Astrocyte of the cerebellum (primary cell): ENCODE data around the gene SMURF1.

Source experiments
- DNase-seq: peaks from one replicate; pipeline ENCODE4 v3.0.0-alpha.2; 2011; ENCODE audit warnings: low read depth
- H3K4me3 ChIP-seq: 2 replicates; pipeline ENCODE4 v1.5.1; 2011; ENCODE audit warnings: mild to moderate bottlenecking, low read depth, low read length, moderate library complexity
- in situ Hi-C: cut with HindIII; loops from 2 replicates; pipeline ENCODE4 v1.10.0; 2017; ENCODE audit warnings: low sequenced_read_pairs
- TF ChIP-seq, protein P1 (sequence below): IDR thresholded peaks from 2 replicates; pipeline ENCODE4 v1.5.1; 2012; ENCODE audit warnings: low read length, low read depth, moderate library complexity, mild to moderate bottlenecking; ENCODE audit errors: missing control alignments

The SMURF1 gene

GRCh38 chr7:99135938-99136337 is 8.0 kb downstream of the SMURF1 start:
- no peak overlapping the region for H3K4me3 ChIP-seq
- TF ChIP-seq, protein P1, sequence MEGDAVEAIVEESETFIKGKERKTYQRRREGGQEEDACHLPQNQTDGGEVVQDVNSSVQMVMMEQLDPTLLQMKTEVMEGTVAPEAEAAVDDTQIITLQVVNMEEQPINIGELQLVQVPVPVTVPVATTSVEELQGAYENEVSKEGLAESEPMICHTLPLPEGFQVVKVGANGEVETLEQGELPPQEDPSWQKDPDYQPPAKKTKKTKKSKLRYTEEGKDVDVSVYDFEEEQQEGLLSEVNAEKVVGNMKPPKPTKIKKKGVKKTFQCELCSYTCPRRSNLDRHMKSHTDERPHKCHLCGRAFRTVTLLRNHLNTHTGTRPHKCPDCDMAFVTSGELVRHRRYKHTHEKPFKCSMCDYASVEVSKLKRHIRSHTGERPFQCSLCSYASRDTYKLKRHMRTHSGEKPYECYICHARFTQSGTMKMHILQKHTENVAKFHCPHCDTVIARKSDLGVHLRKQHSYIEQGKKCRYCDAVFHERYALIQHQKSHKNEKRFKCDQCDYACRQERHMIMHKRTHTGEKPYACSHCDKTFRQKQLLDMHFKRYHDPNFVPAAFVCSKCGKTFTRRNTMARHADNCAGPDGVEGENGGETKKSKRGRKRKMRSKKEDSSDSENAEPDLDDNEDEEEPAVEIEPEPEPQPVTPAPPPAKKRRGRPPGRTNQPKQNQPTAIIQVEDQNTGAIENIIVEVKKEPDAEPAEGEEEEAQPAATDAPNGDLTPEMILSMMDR: no peak
- no peak for DNase-seq
- in situ Hi-C loops: no loop called here

- TF ChIP-seq, protein P1: no peak
- in situ Hi-C loops: no loop called here
- H3K4me3 ChIP-seq: no peak overlapping the region
- no peak for DNase-seq
Measured at GRCh38 chr7:99133766-99134564, 9.9 kb downstream of the SMURF1 start.

GRCh38 chr7:99132595-99133321 is 11.2 kb downstream of the SMURF1 start:
- in situ Hi-C loops: no loop called here
- TF ChIP-seq, protein P1: no peak
- no peak overlapping the region for H3K4me3 ChIP-seq
- DNase-seq: no peak

- TF ChIP-seq, protein P1: no peak
- in situ Hi-C loops: no loop called here
- DNase-seq: no peak
- H3K4me3 ChIP-seq: no peak overlapping the region
Measured at GRCh38 chr7:99131290-99131689, 12.6 kb downstream of the SMURF1 start.

DNA sequence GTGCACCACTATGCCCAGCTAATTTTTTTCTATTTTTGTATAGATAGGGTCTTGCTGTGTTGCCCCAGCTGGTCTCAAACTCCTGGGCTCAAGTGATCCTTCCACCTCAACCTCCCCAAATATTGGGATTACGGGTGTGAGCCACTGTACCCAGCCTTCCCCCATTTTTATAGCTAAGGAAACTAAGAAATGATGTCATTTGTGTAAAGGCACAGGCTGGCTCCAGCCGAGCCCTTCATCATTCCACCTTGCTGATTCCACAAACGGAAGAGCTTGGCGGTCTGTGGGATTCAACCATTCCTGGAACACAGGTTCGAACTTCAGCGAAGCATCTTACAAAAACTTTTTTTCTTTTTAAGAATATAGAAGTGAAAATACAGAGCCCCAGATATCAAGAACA is 14.4 kb downstream of the SMURF1 start:
- no peak overlapping the region for H3K4me3 ChIP-seq
- DNase-seq: no peak
- TF ChIP-seq, protein P1: no peak
- in situ Hi-C loops: no loop called here

DNA sequence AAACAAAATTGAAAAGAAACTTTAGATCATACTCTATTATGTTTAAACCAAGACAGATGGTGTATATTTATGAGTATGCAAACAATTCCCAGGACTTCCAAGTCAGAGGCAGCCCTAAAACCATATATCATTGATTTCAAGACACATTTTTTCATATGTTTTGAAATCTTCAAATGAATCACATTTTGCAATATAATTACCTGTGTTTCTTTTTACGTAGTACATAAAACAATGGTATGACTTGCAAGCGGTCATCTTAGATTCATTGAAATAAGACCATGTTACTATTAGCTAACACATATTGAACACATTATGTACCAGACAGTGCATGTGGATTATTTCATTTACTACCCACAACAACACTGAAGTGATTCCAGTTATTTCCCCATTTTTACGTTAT is 14.9 kb downstream of the SMURF1 start:
- H3K4me3 ChIP-seq: no peak overlapping the region
- no peak for DNase-seq
- in situ Hi-C loops: no loop called here
- TF ChIP-seq, protein P1: no peak
